AG09309 (cell line): ENCODE data around the gene AK5.

Experiments used
- DNase-seq: peaks from one replicate; pipeline ENCODE4 v3.0.0-alpha.2; 2010; ENCODE audit warnings: low read depth
- H3K4me3 ChIP-seq: 2 replicates; pipeline ENCODE4 v1.5.1; 2011; ENCODE audit warnings: mild to moderate bottlenecking, low read depth, low read length, moderate library complexity; ENCODE audit not compliant: control insufficient read depth
- CTCF ChIP-seq: IDR thresholded peaks from 2 replicates; pipeline ENCODE4 v1.5.1; 2011; ENCODE audit warnings: mild to moderate bottlenecking, low read depth, low read length, inconsistent platforms; ENCODE audit not compliant: insufficient read depth, control insufficient read depth; ENCODE audit errors: missing control alignments

The AK5 gene

GRCh38 chr1:77476475-77476874 is 194.7 kb downstream of the AK5 start:
- no peak for TF ChIP-seq CTCF
- DNase-seq = no peak
- no peak overlapping the region for H3K4me3 ChIP-seq

- no peak for DNase-seq
- H3K4me3 ChIP-seq = no peak overlapping the region
These were observed 202.5 kb downstream of the AK5 start for GRCh38 chr1:77484334-77484733.

DNA sequence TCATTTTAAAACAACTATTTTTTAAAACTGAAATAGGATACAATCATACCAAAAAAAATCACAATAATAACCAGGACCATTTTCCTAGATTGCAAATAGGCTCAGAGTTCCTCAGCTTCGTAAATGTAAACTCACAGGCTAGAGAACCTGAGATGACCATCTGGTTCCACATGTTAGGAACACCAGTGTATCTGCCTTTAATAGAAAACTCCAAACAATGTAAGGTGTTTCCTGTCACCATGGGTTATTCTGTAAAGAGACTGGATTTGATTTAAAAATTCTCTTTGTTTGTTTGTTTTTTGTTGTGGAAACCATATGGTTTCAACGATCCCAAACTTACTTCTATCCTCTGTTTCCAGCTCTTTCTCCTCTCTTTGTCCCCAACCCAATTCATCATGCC is 203.1 kb downstream of the AK5 start:
- TF ChIP-seq CTCF = no peak
- no peak for DNase-seq
- H3K4me3 ChIP-seq = no peak overlapping the region

More at GRCh38 chr1:77484334-77484733, 202.5 kb downstream of the AK5 start:
- no peak for TF ChIP-seq CTCF

DNA sequence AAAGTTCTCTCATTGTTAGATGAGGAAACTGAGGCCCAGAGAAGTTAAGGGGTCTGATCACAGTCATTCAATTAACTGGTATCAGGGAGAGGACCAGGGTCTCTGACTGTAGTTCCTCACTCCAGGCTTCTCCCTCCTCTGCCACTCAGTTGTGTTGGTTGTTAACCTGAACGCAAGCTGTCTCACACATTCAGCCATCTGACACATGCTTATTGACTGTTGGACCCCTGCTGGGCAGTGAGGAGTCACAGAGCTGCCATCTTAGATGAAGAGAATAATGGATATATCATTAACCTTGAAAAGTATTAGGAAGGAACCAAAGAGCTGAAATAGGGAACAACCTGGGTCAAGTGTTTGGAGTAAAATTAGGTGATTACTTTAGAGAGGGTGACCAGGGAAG is 205.8 kb downstream of the AK5 start:
- no peak for DNase-seq
- no peak overlapping the region for H3K4me3 ChIP-seq
- no peak for TF ChIP-seq CTCF

GRCh38 chr1:77489910-77490309 is 208.1 kb downstream of the AK5 start:
- TF ChIP-seq CTCF = no peak
- no peak overlapping the region for H3K4me3 ChIP-seq
- DNase-seq = no peak

DNA sequence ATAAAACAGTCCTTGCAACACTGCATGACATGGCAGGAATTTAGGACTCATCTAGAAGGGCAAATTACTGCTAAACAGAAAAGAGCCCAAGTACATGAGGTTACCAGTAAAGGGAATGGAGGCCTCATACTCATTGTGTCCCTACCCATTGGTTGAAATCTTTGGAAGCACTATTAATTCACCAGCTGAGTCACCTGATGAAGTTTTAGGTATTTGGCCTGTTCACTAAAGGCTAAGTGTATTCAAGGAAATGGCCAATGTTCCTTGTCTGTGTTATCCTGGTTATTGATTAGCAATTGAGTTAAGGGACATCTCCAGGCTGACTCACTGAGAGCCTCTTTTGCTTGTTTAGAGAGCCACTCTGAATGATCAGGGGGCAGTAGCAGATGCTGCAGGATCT is 212.2 kb downstream of the AK5 start:
- H3K4me3 ChIP-seq = no peak overlapping the region
- DNase-seq = no peak
- TF ChIP-seq CTCF = no peak

- no peak for TF ChIP-seq CTCF
- no peak for DNase-seq
- H3K4me3 ChIP-seq = no peak overlapping the region
These were observed 217.1 kb downstream of the AK5 start for GRCh38 chr1:77498918-77499317.
